ENCODE data around the gene PDGFRB. TPM values are rescaled to one million over a fixed set of nuclear protein-coding genes. Genes with fewer than 3 reads are reported as not detected.

Gene PDGFRB
- total RNA-seq, 1 donor from 2014 or later, result 89.3 TPM

DNA sequence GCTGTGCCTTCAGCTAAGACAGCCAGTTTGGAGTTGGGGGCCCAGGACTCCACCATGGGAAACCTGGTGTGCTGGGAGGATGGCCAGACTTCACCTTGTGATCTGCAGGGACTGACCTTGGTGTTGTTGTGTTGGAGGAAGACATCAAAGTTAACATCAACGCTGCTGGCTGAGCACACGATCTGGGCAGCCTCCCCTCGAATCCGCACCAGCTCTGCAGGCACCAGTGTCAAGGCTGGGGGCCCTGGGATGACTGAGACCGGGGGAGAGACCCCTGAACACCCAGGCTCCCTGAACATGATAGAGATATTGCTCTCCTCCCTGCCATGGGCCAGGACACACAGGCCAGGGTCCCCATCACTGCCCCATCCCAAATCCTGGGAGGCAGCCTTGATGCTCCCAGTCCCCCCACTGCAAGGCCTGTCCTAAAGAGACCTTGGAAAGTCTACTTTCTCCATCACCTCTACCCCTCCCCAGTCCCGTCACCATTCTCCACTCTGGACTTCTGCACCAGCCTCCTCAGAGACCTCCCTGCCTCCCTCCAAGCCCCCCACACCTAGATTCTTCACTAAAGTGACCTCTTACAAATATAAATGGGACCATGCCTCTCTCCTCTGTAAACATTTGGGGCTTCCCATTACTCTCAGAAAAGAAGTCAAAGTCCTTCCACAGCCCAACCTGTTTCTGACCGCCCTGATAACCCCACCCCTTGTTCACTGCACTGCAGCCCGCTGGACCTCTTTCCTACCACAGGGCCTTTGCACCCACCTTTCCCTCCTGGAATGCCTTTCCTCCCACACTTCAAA lies 77.4 kb downstream of the PDGFRB start:
- no peak for DNase-seq
- H3K9me3 ChIP-seq, result no peaks in the 10 kb centered on the region
- no peak overlapping the region for H3K27ac ChIP-seq
- no peak for ATAC-seq
- no peak overlapping the region for H3K4me3 ChIP-seq
- peaks cover 16% of the 10 kb centered on the region for H3K4me1 ChIP-seq
- H3K36me3 ChIP-seq, result peaks cover 7% of the 10 kb centered on the region
- TF ChIP-seq, protein P1, sequence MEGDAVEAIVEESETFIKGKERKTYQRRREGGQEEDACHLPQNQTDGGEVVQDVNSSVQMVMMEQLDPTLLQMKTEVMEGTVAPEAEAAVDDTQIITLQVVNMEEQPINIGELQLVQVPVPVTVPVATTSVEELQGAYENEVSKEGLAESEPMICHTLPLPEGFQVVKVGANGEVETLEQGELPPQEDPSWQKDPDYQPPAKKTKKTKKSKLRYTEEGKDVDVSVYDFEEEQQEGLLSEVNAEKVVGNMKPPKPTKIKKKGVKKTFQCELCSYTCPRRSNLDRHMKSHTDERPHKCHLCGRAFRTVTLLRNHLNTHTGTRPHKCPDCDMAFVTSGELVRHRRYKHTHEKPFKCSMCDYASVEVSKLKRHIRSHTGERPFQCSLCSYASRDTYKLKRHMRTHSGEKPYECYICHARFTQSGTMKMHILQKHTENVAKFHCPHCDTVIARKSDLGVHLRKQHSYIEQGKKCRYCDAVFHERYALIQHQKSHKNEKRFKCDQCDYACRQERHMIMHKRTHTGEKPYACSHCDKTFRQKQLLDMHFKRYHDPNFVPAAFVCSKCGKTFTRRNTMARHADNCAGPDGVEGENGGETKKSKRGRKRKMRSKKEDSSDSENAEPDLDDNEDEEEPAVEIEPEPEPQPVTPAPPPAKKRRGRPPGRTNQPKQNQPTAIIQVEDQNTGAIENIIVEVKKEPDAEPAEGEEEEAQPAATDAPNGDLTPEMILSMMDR (IDR thresholded peaks at IDR 0.05), result no peak
- H3K27me3 ChIP-seq (ENCODE audit: low read depth), result no peaks in the 10 kb centered on the region
- intact Hi-C loops (cut with DNase I), result no loop called here

DNA sequence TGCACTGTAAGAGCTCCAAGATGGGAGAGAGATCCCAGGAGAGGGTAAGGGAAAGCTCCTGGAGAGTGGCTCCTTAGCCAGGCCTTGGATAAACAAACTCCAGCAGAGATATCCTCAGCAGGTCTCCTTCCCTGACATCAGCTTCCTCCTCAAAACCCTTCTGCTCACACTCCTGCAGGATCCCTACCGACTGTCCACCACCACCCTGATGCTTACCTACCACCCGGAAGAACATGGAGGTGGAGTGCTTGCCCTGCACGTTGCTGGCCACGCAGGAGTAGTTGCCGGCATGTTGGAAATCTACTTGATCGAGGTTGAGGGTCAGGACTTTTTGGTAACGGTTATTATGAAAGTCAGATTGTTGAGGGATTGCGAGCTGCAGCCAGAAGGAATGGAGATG lies 78.6 kb downstream of the PDGFRB start:
- DNase-seq (no peak), ATAC-seq (no peak)
- intact Hi-C loops (cut with DNase I), result no loop called here
- no peak overlapping the region for H3K27ac ChIP-seq
- H3K9me3 ChIP-seq, result no peaks in the 10 kb centered on the region
- H3K27me3 ChIP-seq (ENCODE audit: low read depth), result no peaks in the 10 kb centered on the region
- no peak overlapping the region for H3K4me3 ChIP-seq
- TF ChIP-seq, protein P1 (IDR thresholded peaks at IDR 0.05), result no peak
- peaks cover 7% of the 10 kb centered on the region for H3K36me3 ChIP-seq
- peaks cover 7% of the 10 kb centered on the region for H3K4me1 ChIP-seq

DNA sequence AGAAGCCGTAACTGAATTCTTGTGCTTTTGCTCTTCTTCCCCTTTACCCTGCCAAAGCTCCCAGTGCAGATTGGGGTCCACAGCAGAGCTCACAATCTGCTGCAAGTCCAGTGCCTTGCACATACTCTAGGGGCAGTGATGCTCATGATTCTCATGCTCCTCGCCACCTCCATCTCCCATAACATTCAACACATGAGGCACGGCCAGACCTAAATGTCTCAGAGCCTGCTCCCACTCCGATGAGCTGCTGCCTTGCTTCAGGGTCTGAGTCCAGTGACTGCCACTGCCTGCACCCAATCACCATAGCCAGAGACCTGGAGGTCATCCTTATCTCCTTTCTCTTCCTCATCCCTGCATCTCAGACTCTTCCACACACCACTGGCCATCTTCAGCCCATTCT lies 79.8 kb downstream of the PDGFRB start:
- H3K4me1 ChIP-seq, result no peaks in the 10 kb centered on the region
- peaks cover 7% of the 10 kb centered on the region for H3K36me3 ChIP-seq
- H3K27ac ChIP-seq, result no peak overlapping the region
- H3K9me3 ChIP-seq, result no peaks in the 10 kb centered on the region
- ATAC-seq (no peak), DNase-seq (no peak)
- no peaks in the 10 kb centered on the region for H3K27me3 ChIP-seq (ENCODE audit: low read depth)
- H3K4me3 ChIP-seq, result no peak overlapping the region
- intact Hi-C loops (cut with DNase I), result no loop called here
- TF ChIP-seq, protein P1 (IDR thresholded peaks at IDR 0.05), result no peak

DNA sequence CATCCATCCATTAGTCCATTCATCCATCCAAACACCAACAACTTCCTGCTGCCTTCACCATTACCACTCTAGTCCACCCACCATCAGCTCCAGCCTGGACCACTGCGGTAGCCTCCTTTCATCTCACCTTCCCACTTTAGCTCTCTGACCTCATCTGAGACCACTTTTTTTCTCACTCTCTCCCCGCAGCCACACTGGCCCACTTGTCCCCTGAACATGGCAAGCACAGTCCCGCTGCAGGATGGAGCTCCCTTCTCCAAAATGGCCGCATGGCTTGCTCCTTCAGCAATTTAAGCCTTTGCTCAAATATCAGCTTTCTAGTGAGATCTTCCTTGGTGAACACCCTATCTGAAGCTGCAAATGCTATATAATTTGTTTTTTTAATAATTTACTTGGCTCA lies 80.4 kb downstream of the PDGFRB start:
- no peaks in the 10 kb centered on the region for H3K9me3 ChIP-seq
- intact Hi-C loops (cut with DNase I), result no loop called here
- peaks cover 7% of the 10 kb centered on the region for H3K36me3 ChIP-seq
- no peak overlapping the region for H3K4me3 ChIP-seq
- ATAC-seq (no peak), DNase-seq (no peak)
- TF ChIP-seq, protein P1 (IDR thresholded peaks at IDR 0.05), result no peak
- H3K4me1 ChIP-seq, result no peaks in the 10 kb centered on the region
- no peaks in the 10 kb centered on the region for H3K27me3 ChIP-seq (ENCODE audit: low read depth)
- H3K27ac ChIP-seq, result no peak overlapping the region

DNA sequence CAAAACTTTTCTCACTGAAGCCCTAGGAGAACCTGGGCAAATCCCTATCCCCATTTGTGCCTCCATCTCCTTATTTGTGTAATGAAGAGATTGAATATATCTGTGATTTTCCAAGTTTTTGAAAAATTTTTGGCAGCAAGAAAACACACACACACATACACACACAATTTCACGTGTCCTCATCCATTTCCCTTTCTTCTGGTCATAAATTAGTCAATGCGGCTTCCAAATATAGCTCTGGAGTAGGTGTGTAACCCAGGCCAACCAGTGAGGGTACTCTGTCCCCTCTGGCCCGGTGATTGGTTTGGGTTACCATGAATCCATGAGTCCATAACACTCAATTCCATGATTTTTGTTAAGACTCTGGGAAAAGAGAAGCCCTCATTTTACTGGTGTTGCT lies 82.0 kb downstream of the PDGFRB start:
- ATAC-seq, result no peak
- no peaks in the 10 kb centered on the region for H3K9me3 ChIP-seq

More for the DNA sequence above, 82.0 kb downstream of the PDGFRB start:
- Histone ChIP-seq H3K27me3 (ENCODE audit: low read depth) (no peaks in the 10 kb centered on the region), H3K27ac (no peak overlapping the region), H3K4me1 (no peaks in the 10 kb centered on the region), H3K36me3 (peaks cover 13% of the 10 kb centered on the region), H3K4me3 (no peak overlapping the region)
- TF ChIP-seq, protein P1 (IDR thresholded peaks at IDR 0.05), result no peak
- no peak for DNase-seq
- intact Hi-C loops (cut with DNase I), result no loop called here
